ENCODE measurements around the gene KIF24.

DNA sequence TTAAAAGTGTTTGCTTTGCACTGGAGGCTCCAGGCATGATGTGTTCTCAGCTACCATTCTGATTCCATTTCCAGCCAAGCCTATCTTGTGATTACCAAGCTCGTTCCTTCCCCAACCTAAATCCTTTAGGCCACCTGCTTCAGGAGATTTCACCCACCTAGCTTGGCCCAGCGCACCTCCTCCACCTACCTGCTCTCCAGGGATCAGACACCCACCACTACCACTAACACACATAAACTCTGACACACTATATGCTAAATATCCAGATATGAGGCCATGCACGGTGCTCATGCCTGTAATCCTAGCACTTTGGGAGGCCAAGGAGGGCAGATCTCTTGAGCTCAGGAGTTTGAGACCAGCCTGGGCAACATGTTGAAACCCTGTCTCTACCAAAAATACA is 45.3 kb upstream of the KIF24 start:
- TF ChIP-seq, protein P1, sequence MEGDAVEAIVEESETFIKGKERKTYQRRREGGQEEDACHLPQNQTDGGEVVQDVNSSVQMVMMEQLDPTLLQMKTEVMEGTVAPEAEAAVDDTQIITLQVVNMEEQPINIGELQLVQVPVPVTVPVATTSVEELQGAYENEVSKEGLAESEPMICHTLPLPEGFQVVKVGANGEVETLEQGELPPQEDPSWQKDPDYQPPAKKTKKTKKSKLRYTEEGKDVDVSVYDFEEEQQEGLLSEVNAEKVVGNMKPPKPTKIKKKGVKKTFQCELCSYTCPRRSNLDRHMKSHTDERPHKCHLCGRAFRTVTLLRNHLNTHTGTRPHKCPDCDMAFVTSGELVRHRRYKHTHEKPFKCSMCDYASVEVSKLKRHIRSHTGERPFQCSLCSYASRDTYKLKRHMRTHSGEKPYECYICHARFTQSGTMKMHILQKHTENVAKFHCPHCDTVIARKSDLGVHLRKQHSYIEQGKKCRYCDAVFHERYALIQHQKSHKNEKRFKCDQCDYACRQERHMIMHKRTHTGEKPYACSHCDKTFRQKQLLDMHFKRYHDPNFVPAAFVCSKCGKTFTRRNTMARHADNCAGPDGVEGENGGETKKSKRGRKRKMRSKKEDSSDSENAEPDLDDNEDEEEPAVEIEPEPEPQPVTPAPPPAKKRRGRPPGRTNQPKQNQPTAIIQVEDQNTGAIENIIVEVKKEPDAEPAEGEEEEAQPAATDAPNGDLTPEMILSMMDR (IDR thresholded peaks at IDR 0.05): no peak
- no peak for TF ChIP-seq POLR2A (IDR thresholded peaks at IDR 0.05)
